GM19324 (cell line): Measurements from ENCODE around the gene FHL3.
"Not testable (repeated sequence)": the region's sequence is repeated elsewhere in the genome, so short reads cannot be mapped to it uniquely, and the experiment has no call there.

Source experiments
- ATAC-seq: cut with Tn5 transposase; IDR thresholded peaks from one replicate; pipeline ENCODE4 v1.9.1; 2021; ENCODE audit warnings: mild to moderate bottlenecking, moderate library complexity; ENCODE audit not compliant: unreplicated experiment, low FRiP score

The FHL3 gene

DNA sequence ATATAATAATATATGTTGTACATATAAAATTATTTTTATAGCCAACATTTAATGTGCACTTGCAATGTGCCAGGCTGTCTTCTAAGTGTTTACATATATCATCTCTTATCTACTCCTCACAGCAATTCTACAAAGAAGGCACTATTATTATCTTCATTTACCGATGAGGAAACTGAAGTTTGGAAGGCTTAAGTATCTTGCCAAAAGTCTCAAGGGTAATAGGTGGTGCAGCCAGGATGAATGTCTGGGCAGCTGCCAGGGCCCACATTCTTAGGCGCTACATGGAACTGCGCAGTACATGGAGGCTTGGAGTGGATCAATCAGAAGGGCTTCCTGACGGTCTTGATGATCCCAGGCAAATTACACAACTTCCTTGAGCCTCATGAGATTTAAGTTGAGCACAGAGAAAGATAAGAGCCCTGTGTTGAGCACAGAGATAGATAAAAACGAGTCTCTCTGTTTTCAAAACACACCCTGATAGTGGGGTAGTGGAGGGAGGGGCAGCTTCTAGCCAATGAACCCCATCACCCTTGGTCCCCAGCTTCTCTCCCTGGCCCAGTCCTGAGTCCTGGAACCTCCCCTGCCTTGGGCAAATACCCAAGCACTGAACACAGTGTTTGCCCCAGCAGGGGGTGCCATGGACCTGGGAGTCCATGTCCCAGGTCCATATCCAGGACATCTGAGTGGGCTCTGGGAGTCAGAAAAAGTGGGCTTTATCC, 32.1 kb upstream of the FHL3 start:
- ATAC-seq: no peak

DNA sequence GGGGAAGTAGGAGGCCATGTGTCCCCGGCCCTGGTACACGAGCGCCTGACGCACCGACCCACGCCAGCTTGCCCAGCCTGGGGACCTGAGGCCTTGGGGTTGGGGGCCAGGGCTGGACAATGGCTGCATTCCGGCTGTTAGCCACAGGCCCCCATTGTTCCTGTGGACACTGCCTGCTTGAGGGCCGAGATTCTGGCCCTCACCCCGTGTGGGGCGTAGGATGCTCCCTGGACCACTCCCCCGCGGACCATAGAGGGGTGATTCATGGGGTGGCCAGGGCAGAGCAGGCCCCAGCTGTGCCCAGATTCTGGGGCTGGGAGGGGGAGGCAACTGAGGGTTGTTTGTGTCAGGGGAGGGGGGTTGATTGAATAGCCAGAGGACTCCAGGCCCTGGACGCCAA, 29.6 kb upstream of the FHL3 start:
- ATAC-seq: no peak

DNA sequence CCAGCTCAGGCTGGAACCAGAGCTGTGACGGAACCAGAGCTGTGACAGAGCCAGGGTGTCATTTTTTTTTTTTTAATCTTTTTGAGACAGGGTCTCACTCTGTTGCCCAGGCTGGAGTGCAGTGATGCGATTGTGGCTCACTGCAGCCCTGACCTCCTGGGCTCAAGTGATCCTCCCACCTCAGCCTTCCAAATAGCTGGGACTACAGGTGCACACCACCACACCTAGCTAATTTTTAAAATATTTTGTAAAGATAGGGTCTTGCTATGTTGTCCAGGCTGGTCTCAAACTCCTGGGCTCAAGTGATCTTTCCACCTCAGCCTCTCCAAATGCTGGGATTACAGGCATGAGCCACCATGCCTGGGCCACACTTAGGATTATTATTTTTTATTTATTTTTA, 27.7 kb upstream of the FHL3 start:
- ATAC-seq: not testable (repeated sequence)

DNA sequence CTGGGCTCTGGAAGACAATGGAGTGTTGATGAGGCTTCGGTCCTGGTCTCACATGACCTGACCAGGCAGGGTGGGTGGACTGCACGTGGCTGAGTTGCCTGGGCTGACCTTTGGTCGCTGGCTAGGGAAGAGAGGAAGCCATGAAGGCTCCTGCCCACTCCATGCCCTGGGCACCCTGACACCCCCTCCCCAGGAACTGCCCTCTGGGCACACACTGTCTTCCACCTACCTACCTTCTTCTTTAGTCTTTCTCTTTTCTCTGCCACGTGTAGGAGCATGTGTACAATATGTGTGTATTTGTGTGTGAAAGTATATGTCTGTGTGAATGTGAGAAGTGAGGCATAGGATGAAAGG, 26.2 kb upstream of the FHL3 start:
- no peak for ATAC-seq

DNA sequence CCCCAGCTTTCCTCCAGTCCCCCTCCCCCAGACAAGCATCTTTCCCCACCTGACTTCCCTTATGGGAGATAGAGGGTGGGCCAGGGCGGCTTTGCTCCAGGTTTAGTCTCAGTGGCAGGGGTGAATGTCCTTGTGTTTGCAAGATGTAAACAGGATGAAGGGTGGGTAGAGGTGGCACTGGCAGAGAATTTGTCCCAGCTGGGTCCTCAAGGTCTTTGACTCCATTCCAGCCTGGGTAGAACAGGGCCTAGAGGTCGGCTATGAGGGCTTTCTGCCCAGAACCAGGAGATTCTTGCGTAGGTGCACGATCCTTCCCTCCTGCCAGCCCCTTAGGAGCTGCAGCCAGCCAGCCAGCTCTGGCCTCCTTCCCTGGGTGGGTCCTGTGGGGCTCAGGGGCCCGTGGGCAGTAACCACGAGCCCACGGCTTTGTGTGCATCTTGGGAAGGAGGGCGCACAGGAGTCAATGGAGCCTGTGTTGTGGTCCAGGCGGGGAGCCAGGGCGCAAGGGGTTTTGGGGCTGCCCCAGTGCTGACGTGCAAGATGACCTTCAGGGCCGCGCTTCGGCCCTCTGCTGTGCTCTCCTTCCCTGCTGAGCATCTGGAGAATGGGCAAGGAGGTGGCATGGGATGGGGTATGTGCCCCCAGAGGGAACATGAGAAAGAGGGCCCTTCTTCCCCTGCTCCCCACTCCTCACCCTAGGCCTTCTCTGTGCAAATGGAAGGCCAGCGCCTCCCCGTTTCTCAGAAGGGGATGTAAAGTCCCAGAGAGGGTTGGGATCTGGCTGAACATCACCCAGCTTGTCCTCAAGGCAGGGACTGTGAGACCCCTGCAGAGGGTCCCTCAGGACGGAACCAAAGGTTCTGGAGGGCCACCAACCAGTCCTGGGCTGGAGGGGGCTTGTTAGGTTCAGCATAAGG, 25.5 kb upstream of the FHL3 start:
- no peak for ATAC-seq

DNA sequence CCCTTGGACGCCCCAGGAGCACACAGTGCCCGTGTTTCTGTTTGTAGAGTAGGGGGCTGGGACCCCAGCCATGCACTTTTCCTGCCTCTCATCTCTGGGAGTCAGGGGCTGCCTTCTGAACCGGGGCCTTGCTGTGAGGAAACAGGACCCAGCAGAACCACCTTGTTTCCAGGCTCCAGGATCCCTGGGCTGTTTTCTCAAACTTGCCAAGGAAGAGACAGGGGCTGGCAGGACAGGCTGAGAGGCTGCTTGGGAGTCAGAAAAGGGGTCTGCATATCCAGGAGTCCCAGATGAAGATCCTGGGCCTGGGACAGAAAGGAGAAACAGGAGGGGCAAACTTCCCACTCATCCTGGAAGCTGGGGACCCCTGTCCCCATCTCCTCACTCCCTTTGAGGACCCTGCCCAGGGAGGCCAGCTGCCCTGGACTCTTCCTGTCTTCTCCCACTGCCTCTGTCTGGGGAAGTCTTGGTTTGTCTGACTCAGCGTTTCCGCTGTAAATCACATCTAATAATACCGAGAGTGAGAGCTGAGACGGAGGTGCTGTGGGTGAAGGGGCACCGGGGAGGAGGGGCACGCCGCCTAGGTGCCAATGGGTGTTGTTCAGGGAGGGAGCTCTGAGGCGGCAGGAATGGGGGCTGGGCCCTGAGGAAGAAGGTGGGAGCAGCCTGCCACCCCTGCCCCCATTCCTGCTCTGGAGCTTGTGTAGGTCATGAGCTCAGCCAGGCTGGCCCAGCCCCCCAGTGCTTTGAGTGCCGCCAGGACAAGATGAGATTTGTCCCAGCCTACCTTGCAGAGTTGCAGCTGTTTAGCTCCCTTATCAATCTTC, 24.6 kb upstream of the FHL3 start:
- no peak for ATAC-seq

DNA sequence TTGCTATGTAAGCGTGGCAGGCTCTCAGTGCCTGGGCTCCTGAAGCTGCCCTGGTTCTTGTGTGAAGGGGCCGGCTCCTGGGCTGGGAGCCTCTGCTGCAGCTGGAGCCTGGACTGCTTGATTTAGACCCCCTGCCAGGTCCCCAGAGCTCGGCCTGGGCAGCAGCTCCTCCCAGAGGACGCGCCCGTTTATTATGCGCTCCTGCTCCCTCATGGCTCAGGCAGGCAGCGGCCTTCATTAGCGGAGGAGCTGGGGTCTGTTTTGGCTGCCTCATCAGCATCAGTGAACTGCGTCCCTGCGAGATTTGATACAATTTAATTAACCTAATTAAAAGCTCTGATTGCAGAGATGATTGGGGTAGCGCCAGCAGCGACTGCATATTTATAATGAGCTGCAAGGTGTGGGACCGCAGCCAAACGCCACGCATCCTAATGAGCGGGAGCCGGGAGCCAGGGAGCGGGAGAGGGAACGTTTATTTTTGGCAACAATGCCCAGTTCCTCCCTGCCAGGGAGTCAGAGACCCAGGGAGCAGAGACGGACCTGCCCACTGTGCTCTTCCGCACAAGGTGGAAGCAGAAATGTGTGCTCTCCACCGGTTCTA, 23.9 kb upstream of the FHL3 start:
- ATAC-seq: no peak

DNA sequence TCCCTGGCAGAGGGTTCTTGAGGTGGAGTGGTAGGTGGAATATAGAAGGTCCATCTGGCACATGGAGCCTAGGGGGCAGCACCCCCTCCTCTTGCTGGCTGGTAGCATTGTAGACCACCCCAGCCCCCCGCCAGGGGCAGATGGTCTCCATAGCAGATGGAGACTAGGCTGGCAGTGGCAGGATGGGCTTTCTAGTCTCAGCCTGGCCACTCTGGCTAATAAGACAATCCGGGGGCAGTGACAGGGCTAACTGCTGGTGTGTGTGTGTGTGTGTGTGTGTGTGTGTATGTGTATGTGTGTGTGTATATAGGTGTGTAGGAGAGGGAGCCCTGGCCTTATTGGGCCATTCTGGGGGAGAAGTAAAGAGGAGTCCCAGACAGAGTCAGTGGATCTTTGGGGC, 23.4 kb upstream of the FHL3 start:
- ATAC-seq: no peak

DNA sequence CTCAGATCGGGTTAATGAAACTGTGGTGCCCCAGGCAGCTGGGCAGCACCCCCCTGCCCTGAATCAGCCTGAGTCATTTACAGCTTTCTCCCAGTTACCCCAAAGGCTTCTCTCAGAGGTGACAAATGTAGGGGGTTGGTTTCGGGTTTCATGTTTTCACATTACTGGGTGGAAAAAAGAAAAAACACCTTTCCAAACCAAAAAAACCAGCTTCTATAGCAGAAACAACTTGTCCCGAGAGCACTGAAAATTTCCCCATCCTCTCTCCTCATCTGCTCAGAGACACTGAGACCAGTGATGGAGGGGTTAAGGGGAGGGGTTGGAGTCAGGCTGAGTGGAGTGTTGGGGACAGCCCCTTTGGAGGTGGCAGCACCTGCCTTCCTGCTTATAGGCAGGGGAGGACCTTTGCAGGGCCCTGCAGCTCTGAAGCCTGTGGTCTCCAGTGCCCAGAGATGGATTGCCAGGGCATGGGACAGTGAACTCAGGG, 22.8 kb upstream of the FHL3 start:
- ATAC-seq: peak; percentile 62

DNA sequence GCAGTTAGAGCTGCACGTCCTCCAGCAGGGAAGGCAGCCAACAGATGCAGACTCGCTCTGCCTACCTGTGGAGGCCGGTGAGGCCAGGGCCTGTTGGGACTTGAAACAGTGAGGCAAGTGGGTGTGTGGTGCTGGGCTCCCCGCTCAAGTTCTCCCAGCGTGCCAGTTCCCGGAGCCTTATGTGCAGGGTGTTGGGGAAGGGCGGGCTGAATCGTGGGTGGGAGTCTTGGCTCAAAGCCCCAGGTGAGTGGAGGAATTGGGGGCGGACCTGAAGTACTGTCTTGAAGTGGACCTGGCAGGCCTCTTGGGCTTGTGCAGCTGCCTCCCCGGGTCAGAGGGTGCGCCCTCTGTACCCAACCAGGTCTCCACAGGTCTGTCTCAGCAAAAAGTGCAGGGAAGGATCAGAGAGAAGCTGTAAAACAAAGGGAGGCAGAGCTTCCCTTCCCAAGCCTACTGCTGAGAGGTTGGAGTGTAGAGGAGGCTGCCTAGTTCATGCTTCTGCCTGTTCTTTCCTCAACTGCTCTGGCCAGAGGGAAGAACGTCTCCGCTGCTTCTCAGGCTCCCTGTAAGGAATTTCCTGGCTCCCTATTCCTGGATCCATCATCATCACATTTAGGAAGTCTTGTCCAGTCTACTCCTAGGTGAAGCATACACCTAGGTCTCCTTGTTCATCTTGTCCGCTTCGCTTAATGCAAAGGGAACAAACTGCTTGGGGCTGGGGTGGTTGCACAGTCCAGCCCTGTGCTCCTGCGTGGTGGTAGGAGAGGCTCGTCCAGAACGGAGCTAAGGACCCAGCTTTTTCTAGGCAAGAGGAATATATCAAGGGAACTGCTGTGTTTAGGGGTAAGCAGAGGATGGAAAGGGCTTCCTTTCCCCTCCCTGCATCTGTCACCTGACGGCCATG, 22.1 kb upstream of the FHL3 start:
- no peak for ATAC-seq

DNA sequence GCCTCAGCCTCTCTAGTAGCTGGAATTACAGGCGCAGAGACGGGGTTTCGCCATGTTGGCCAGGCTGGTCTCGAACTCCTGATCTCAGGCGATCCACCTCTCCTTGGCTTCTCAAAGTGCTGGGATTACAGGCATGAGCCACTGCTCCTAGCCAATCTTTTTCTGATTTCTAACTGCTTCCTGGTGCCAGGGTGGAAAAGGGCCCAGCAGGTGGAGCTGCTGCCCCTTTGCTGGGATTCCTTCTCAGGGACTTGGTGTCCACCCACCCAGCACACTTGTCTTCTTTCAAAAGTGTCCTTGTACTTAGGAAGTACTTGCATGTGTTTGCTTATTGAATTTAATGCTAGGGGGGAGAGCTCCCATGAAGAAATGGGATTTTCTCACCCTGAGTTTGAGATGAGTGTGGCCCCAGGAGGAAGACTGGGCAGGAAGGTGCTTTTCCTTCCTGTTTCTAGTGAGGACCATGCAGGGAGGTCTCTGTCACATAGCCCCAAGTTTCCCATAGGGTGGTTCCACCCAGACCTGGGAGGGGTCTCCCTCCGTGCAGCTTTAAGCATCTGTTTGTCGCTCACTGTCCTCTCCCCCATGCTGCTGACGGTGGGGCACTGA, 21.4 kb upstream of the FHL3 start:
- no peak for ATAC-seq

DNA sequence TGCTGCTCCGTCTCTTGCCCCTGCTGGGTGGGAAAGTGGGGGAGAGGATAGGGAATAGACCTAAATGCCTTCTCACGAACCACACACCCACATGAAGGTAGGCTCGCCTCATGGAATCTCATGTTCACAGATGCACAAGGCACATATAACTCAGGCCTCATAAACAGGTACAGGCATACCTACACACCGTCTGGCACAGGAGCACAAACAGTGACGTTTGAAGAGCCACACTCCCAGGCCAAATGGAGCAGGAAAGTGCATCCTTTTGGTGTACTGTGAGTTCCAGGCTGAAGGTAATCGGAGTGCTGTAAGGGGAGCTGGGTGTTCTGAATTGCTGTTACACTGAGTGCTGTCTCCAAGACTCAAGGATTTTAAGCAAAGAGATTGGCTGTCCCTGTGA, 20.4 kb upstream of the FHL3 start:
- ATAC-seq: no peak

DNA sequence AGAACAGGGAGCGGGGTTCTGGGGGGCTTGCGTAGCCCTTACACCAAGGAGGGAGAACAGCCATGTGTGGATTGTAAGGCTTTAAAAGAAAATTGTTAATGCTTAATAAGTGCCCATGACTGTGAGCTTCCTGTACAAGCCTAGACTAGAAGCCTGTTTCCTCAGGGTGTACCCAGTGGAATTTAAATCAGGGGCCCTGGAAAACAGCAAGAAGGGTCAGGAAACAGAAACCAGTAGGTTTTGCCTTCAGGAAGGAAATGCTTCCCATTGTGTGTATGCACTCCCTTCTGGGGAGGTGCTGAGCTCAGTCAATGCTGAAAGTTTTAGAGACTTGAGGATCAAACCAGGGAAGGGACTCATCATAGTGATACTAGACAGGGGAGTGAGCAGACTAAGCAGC, 19.9 kb upstream of the FHL3 start:
- ATAC-seq: no peak

DNA sequence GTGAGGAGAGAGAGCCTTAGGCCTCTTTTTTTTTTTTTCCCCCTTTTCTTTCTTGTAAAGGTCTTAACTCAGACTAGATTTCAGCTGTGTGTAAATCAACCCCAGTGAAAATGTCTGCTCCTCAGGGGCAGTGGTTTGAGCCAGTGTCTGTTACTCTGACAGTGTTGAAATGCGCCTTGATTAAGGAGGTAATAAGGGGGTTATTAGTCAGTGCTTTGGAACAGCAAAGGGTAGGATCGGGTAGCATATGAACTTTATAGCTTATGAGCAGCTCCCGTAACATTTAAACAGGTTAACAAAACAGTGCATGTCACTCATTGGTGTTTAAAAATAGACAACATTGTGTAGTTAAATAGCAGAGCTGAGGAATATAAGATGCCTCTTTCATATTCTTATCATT, 17.5 kb upstream of the FHL3 start:
- no peak for ATAC-seq

DNA sequence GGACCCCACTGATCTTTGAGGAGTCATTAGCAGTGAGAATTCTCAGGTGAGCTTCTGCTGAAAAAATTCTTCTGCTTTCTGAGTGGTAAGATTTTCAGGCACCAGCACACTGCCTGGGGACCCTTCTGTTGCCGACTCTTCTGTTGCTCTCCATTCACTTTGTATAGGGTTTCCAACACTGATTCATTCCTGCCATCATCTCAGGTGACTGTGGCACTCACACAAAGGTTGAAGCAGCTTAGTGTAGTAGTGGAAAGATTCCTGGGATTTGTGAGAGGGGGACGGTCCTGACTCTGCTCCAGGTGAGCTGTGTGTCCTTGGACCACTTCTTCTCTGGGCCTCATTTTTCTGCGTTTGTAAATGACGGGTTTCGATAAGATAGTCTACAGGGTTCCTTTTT, 16.7 kb upstream of the FHL3 start:
- no peak for ATAC-seq

DNA sequence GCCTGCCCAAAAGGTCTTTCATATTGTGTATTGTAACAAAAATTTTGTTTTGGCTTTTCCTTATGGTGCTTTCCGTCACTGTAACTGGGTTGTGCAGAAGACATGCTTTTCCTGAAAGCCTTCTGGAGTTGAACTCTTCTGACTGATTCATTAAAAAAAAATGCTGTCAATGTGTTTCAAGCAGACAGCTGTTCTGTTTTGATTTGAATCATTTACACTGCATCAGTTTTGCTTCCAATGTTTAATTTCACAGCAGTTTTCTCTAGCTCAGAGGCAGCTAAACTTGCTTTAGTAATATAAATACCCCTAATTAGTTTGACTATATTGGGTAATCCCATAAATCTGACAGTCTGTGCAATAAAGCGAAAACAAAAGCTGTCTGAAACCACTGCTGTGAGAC, 15.1 kb upstream of the FHL3 start:
- ATAC-seq: no peak

DNA sequence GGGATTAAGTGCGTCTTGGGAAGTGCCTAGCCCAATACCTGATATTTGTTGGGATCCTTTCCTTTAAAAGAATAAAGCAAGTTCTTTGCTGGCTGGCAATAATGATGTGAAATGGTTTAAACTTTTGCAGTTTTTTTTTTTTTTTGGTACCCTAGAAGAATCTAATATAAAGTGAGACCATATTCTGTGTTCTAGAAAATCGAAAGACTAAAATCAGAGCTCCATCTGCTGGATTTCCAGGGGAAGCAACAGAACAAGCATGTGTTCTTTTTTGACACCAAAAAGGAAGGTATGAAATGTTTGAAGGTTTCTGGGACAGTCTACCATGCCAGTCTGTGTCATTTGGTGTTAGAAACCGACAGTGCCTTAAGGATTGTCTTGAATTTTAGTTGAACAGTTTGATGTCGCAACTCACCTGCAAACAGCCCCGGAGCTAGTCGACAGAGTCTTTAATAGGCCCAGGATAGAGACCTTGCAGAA, 13.6 kb upstream of the FHL3 start:
- ATAC-seq: no peak

DNA sequence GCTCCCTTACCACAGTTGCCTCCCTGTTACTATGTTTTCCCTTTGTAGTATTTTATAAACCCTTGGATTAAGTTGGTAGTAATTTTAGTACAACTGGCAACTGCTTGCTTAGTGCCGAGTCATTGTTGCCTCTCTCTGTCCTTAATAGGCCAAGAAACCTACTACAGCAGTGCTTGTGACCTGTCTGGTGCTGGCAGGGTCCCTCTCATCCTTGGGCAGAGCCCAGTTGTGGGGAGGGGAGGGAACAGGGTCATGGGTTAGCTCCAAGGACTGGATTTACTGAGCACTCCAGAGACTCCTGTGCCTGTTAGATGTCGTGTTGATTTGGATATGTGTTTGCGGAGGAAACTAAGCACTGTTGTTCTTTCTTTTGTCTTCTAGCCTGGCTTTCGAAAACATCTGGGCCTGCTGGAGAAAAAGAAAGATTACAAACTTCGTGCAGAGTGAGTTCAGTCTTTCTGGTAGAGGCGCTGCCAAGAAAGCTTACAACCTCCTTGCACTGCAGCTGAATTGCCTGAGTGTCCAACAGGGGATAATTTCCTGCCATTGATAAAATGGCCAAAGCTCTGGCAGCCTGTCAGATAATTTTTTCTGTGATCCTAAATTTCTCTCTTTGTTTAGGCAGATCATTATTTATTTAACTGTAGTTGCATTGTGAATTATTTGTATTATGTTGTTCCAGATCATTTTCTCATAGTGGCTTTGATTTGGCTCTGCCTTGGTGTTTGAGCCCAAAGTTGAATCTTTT, 10.8 kb upstream of the FHL3 start:
- ATAC-seq: no peak
